Activated CD8-positive, alpha-beta memory T cell treated with anti-CD3 and anti-CD28 coated beads, Interleukin-2, amount 10 ng/mL, durations not matched to agents 7 days and 5 days (primary cell): ENCODE results near the gene CCDC148. TPM values are rescaled to one million over a fixed set of nuclear protein-coding genes. Genes with fewer than 3 reads are reported as not detected.

ENCODE experiments used
- ATAC-seq: fragments of 150-1000 bp; cut with Tn5 transposase; one replicate; pipeline ENCODE4 v1.10.0; 2021; ENCODE audit warnings: moderate library complexity
- CTCF ChIA-PET: fragments of 350-600 bp; sonication (Branson Sonifier 250); formaldehyde crosslinking; loops from one replicate; lab custom pipeline; 2021; ENCODE audit warnings: antibody characterized with exemption; lab: Charles Lee
- DNase-seq: peaks from one replicate; pipeline ENCODE4 v3.0.0-alpha.2; 2020
- H3K27ac Mint-ChIP-seq: one replicate; pipeline ENCODE4 v1.8.0; 2021; ENCODE audit warnings: mild to moderate bottlenecking, mixed read lengths
- H3K27me3 Mint-ChIP-seq: one replicate; pipeline ENCODE4 v1.8.0; 2021; ENCODE audit warnings: mixed read lengths
- H3K36me3 Mint-ChIP-seq: one replicate; pipeline ENCODE4 v1.8.0; 2021; ENCODE audit warnings: mild to moderate bottlenecking, mixed read lengths
- H3K4me1 Mint-ChIP-seq: one replicate; pipeline ENCODE4 v1.8.0; 2021; ENCODE audit warnings: mixed read lengths
- H3K4me3 Mint-ChIP-seq: one replicate; pipeline ENCODE4 v1.8.0; 2021; ENCODE audit warnings: mild to moderate bottlenecking, moderate library complexity, mixed read lengths
- H3K9me3 Mint-ChIP-seq: one replicate; pipeline ENCODE4 v1.8.0; 2022; ENCODE audit warnings: low read depth, mixed read lengths
- total RNA-seq, 2 experiments: library from RNA; stranded (reverse); gene quantifications; one replicate each; pipeline ENCODE4 v1.2.3, GENCODE V29; 2021

The CCDC148 gene
- total RNA-seq, 2 experiments from 2014 or later = not detected

GRCh38 chr2:158395166-158395565 lies 61.4 kb downstream of the CCDC148 start:
- Mint-ChIP-seq H3K9me3 (peaks cover 2% of the 10 kb centered on the region), H3K27ac (no peak overlapping the region), H3K4me1 (peaks cover 8% of the 10 kb centered on the region), H3K4me3 (no peak overlapping the region), H3K27me3 (peaks cover 27% of the 10 kb centered on the region), H3K36me3 (no peaks in the 10 kb centered on the region)
- DNase-seq (no peak), ATAC-seq (no peak)
- CTCF ChIA-PET = interaction anchor here (1.2 kb wide), 1 partner anchor 256 kb away, joined by 3 read pairs; no protein-coding TSS in a partner anchor

GRCh38 chr2:158394453-158394852 lies 62.1 kb downstream of the CCDC148 start:
- Mint-ChIP-seq H3K4me1 (peaks cover 8% of the 10 kb centered on the region), H3K9me3 (peaks cover 4% of the 10 kb centered on the region), H3K4me3 (no peak overlapping the region), H3K36me3 (no peaks in the 10 kb centered on the region), H3K27me3 (peaks cover 21% of the 10 kb centered on the region), H3K27ac (no peak overlapping the region)
- CTCF ChIA-PET = interaction anchor here (1.2 kb wide), 1 partner anchor 257 kb away, joined by 3 read pairs; no protein-coding TSS in a partner anchor
- no peak for DNase-seq
- no peak for ATAC-seq

- H3K27me3 Mint-ChIP-seq = peaks cover 18% of the 10 kb centered on the region
- H3K36me3 Mint-ChIP-seq = no peaks in the 10 kb centered on the region
- no peak overlapping the region for H3K27ac Mint-ChIP-seq
- CTCF ChIA-PET = no interaction called here
- DNase-seq (no peak), ATAC-seq (no peak)
- H3K4me1 Mint-ChIP-seq = peaks cover 8% of the 10 kb centered on the region
- H3K9me3 Mint-ChIP-seq = peaks cover 4% of the 10 kb centered on the region
- no peak overlapping the region for H3K4me3 Mint-ChIP-seq
These were observed 62.7 kb downstream of the CCDC148 start for GRCh38 chr2:158393886-158394285.

- DNase-seq (no peak), ATAC-seq (no peak)
- peaks cover 8% of the 10 kb centered on the region for H3K4me1 Mint-ChIP-seq
- H3K36me3 Mint-ChIP-seq = no peaks in the 10 kb centered on the region
- no peak overlapping the region for H3K4me3 Mint-ChIP-seq
- CTCF ChIA-PET = no interaction called here
- H3K9me3 Mint-ChIP-seq = peaks cover 2% of the 10 kb centered on the region
- H3K27ac Mint-ChIP-seq = no peak overlapping the region
- H3K27me3 Mint-ChIP-seq = peaks cover 13% of the 10 kb centered on the region
These were observed 63.9 kb downstream of the CCDC148 start for GRCh38 chr2:158392687-158393086.

- Mint-ChIP-seq H3K4me1 (peaks cover 8% of the 10 kb centered on the region), H3K4me3 (no peak overlapping the region), H3K9me3 (peaks cover 2% of the 10 kb centered on the region), H3K27me3 (peaks cover 9% of the 10 kb centered on the region), H3K27ac (no peak overlapping the region), H3K36me3 (no peaks in the 10 kb centered on the region)
- DNase-seq = no peak
- peak; percentile 67 for ATAC-seq
- CTCF ChIA-PET = no interaction called here
These were observed 64.7 kb downstream of the CCDC148 start for GRCh38 chr2:158391876-158392275.

DNA sequence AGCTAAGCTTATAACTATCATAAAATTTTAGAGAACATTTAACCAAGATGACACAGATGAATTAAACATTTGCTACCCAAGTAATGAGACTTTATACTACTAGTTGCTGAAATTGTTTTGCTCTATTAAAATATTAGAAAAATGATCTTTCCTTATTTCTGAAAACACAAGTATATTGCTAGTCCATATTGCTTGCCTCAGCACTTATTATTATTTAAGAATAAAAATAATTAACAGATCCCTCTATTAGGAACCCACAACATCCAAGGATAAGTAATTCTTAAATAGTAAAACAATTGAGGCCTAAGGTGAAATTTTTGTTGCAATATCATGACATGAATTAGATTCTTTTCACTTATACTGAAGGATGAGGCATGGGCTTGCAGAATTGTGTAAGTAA lies 65.2 kb downstream of the CCDC148 start:
- Mint-ChIP-seq H3K4me3 (no peak overlapping the region), H3K9me3 (peaks cover 2% of the 10 kb centered on the region), H3K4me1 (peaks cover 8% of the 10 kb centered on the region), H3K36me3 (no peaks in the 10 kb centered on the region), H3K27ac (no peak overlapping the region), H3K27me3 (peaks cover 13% of the 10 kb centered on the region)
- DNase-seq (no peak), ATAC-seq (no peak)
- CTCF ChIA-PET = no interaction called here

DNA sequence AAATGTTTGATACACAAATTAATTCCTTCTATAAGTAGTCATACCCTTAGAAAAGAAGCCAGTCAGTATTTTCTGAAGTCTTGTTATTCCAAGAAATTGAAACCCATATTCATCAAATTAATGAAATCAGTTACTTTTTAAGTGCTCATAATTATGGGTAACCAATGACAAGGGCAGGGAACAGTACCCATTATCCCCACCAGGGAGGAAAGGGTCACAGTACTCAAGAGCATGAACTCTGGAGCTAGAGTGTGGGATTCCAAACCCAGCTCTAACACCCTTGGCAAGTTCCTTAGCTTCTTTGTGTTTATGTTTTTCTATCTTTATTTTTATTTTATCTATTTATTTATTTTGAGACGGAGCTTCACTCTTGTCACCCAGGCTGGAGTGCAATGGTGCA lies 68.4 kb downstream of the CCDC148 start:
- no peak overlapping the region for H3K4me3 Mint-ChIP-seq
- DNase-seq = no peak
- H3K9me3 Mint-ChIP-seq = peaks cover 2% of the 10 kb centered on the region
- CTCF ChIA-PET = no interaction called here
- peaks cover 9% of the 10 kb centered on the region for H3K27me3 Mint-ChIP-seq
- no peak for ATAC-seq
- H3K27ac Mint-ChIP-seq = no peak overlapping the region
- H3K4me1 Mint-ChIP-seq = peaks cover 8% of the 10 kb centered on the region
- no peaks in the 10 kb centered on the region for H3K36me3 Mint-ChIP-seq

- no peak overlapping the region for H3K4me3 Mint-ChIP-seq
- DNase-seq = no peak
- peaks cover 8% of the 10 kb centered on the region for H3K27me3 Mint-ChIP-seq
These were observed 70.9 kb downstream of the CCDC148 start for GRCh38 chr2:158385646-158386045.

DNA sequence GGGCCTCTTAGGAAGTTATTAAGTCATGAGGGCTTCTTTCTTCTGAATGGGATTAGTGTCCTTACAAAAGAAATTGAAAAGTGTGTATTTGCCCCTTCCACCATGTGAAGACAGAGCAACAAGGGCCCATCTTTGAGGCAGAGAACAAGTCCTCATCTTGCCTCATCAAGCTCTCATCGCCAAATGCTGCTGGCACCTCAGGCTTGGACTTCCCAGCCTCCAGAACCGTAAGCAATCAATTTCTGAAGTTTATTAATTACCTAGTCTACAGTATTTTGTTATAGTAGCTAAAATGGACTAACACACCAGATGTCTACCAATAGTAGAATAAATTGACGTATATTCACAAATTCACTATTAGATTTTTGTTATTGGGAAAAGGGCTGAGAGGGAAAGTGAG lies 74.6 kb downstream of the CCDC148 start:
- Mint-ChIP-seq H3K27ac (no peak overlapping the region), H3K4me3 (no peak overlapping the region), H3K36me3 (no peaks in the 10 kb centered on the region), H3K27me3 (peaks cover 18% of the 10 kb centered on the region), H3K4me1 (no peaks in the 10 kb centered on the region), H3K9me3 (no peaks in the 10 kb centered on the region)
- CTCF ChIA-PET = no interaction called here
- DNase-seq = no peak
- no peak for ATAC-seq

More at GRCh38 chr2:158385646-158386045, 70.9 kb downstream of the CCDC148 start:
- Mint-ChIP-seq H3K9me3 (peaks cover 2% of the 10 kb centered on the region), H3K4me1 (no peaks in the 10 kb centered on the region), H3K36me3 (no peaks in the 10 kb centered on the region), H3K27ac (no peak overlapping the region)
- CTCF ChIA-PET = no interaction called here
- no peak for ATAC-seq

GRCh38 chr2:158381205-158381604 lies 75.3 kb downstream of the CCDC148 start:
- peaks cover 19% of the 10 kb centered on the region for H3K27me3 Mint-ChIP-seq
- CTCF ChIA-PET = no interaction called here

DNA sequence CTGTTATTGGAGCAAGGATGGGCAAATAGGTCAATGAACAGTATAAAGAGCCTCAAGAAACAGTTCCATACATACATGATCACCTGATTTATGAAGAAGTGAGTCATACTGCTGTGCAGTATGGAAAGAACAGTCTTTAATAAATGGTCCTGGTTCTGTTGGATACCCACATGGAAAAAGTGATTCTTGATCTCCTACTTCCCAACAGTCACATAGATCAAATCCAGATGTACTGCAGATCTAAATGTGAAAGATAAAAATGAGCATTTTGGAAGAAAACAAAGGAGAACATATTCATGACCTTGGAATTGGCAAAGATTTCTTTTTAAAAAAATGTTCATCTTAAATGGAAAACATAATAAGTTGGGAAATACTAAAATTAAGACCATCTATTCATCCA lies 75.8 kb downstream of the CCDC148 start:
- no peak for ATAC-seq
- Mint-ChIP-seq H3K36me3 (no peaks in the 10 kb centered on the region), H3K9me3 (no peaks in the 10 kb centered on the region), H3K4me1 (no peaks in the 10 kb centered on the region), H3K27ac (no peak overlapping the region), H3K27me3 (peaks cover 19% of the 10 kb centered on the region), H3K4me3 (no peak overlapping the region)
- DNase-seq = no peak
- CTCF ChIA-PET = no interaction called here

More at GRCh38 chr2:158381205-158381604, 75.3 kb downstream of the CCDC148 start:
- Mint-ChIP-seq H3K27ac (no peak overlapping the region), H3K4me3 (no peak overlapping the region), H3K4me1 (no peaks in the 10 kb centered on the region), H3K36me3 (no peaks in the 10 kb centered on the region), H3K9me3 (no peaks in the 10 kb centered on the region)
- DNase-seq (no peak), ATAC-seq (no peak)

GRCh38 chr2:158378926-158379325 lies 77.6 kb downstream of the CCDC148 start:
- CTCF ChIA-PET = no interaction called here
- Mint-ChIP-seq H3K9me3 (no peaks in the 10 kb centered on the region), H3K27ac (no peak overlapping the region), H3K4me3 (no peak overlapping the region), H3K4me1 (no peaks in the 10 kb centered on the region), H3K36me3 (no peaks in the 10 kb centered on the region), H3K27me3 (peaks cover 19% of the 10 kb centered on the region)
- DNase-seq (no peak), ATAC-seq (no peak)

GRCh38 chr2:158366342-158366741 lies 90.2 kb downstream of the CCDC148 start:
- Mint-ChIP-seq H3K36me3 (no peaks in the 10 kb centered on the region), H3K4me1 (no peaks in the 10 kb centered on the region), H3K9me3 (no peaks in the 10 kb centered on the region), H3K4me3 (no peak overlapping the region), H3K27ac (no peak overlapping the region), H3K27me3 (no peaks in the 10 kb centered on the region)
- DNase-seq (no peak), ATAC-seq (no peak)
- CTCF ChIA-PET = no interaction called here

DNA sequence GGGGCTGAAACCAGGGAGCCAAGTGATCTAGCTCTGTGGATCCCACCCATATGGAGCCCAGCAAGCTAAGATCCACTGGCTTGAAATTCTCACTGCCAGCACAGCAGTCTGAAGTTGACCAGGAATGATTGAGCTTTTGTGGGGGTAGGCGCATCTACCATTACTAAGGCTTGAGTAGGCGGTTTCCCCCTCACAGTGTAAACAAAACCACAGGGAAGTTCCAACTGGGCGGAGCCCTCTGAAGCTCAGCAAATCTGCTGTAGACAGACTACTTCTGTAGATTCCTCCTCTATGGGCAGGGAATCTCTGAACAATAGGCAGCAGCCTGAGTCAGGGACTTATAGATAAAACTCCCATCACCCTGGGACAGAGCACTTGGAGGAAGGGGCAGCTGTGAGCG lies 96.7 kb downstream of the CCDC148 start:
- H3K4me3 Mint-ChIP-seq = no peak overlapping the region
- no peaks in the 10 kb centered on the region for H3K4me1 Mint-ChIP-seq
- no peaks in the 10 kb centered on the region for H3K27me3 Mint-ChIP-seq
- no peak for ATAC-seq
- CTCF ChIA-PET = no interaction called here
- H3K36me3 Mint-ChIP-seq = no peaks in the 10 kb centered on the region
- H3K27ac Mint-ChIP-seq = no peak overlapping the region
- DNase-seq = no peak
- H3K9me3 Mint-ChIP-seq = no peaks in the 10 kb centered on the region

GRCh38 chr2:158357699-158358098 lies 98.9 kb downstream of the CCDC148 start:
- H3K27ac Mint-ChIP-seq = no peak overlapping the region
- ATAC-seq = no peak
- no peaks in the 10 kb centered on the region for H3K4me1 Mint-ChIP-seq
- CTCF ChIA-PET = no interaction called here
- H3K36me3 Mint-ChIP-seq = no peaks in the 10 kb centered on the region
- no peak for DNase-seq
- H3K9me3 Mint-ChIP-seq = no peaks in the 10 kb centered on the region
- no peaks in the 10 kb centered on the region for H3K27me3 Mint-ChIP-seq
- H3K4me3 Mint-ChIP-seq = no peak overlapping the region
